ENCODE data around the gene FLT3. TPM values are rescaled to one million over a fixed set of nuclear protein-coding genes. Genes with fewer than 3 reads are reported as not detected.
A peak's percentile ranks its signal among the peaks of the same experiment; 100 is the strongest.

Gene FLT3
- total and polyA plus RNA-seq, 5 donors from 2014 or later, result 0.39 TPM; not detected in 4

GRCh38 chr13:28031896-28032288, 68.5 kb downstream of the FLT3 start:
- Histone ChIP-seq H3K4me1 (ENCODE audit: control insufficient read depth, insufficient read depth, low read length, poor library complexity, severe bottlenecking) (no peaks in the 10 kb centered on the region), H3K4me3 (ENCODE audit: low read depth, low read length) (no peak overlapping the region), H3K36me3 (ENCODE audit: control insufficient read depth, insufficient read depth, low read length) (no peaks in the 10 kb centered on the region), H3K9me3 (ENCODE audit: control insufficient read depth in 2 of 2, low read length in 2 of 2) (no peaks in the 10 kb centered on the region), H3K27ac (ENCODE audit: insufficient read depth, low read length, poor library complexity, severe bottlenecking) (no peak overlapping the region), H3K27me3 (ENCODE audit: control insufficient read depth, insufficient read depth, low read length) (peaks cover 6% of the 10 kb centered on the region)
- peak in 1 of 2 donors; percentile 36 for ATAC-seq (ENCODE audit: low read depth in 2 of 2)
- no peaks in the 10 kb centered on the region for H3K36me3 Mint-ChIP-seq
- no peaks in the 10 kb centered on the region for H3K9me3 Mint-ChIP-seq
- no peak for DNase-seq
- H3K27me3 Mint-ChIP-seq, result peaks cover 23% of the 10 kb centered on the region
- H3K27ac Mint-ChIP-seq, result no peak overlapping the region
- H3K4me1 Mint-ChIP-seq, result peaks cover 0 to 2% (median 0%) of the 10 kb centered on the region in 4 donors
- H3K4me3 Mint-ChIP-seq, result no peak overlapping the region

GRCh38 chr13:28031220-28031895, 69.0 kb downstream of the FLT3 start:
- no peak overlapping the region for H3K27ac Mint-ChIP-seq
- Histone ChIP-seq H3K4me3 (ENCODE audit: low read depth, low read length) (no peak overlapping the region), H3K4me1 (ENCODE audit: control insufficient read depth, insufficient read depth, low read length, poor library complexity, severe bottlenecking) (no peaks in the 10 kb centered on the region), H3K27ac (ENCODE audit: insufficient read depth, low read length, poor library complexity, severe bottlenecking) (no peak overlapping the region), H3K9me3 (ENCODE audit: control insufficient read depth in 2 of 2, low read length in 2 of 2) (no peaks in the 10 kb centered on the region), H3K27me3 (ENCODE audit: control insufficient read depth, insufficient read depth, low read length) (peaks cover 6% of the 10 kb centered on the region), H3K36me3 (ENCODE audit: control insufficient read depth, insufficient read depth, low read length) (no peaks in the 10 kb centered on the region)
- H3K4me3 Mint-ChIP-seq, result no peak overlapping the region
- H3K4me1 Mint-ChIP-seq, result peaks cover 0 to 2% (median 0%) of the 10 kb centered on the region in 4 donors
- DNase-seq (no peak), ATAC-seq (ENCODE audit: low read depth in 2 of 2) (peak in 1 of 2 donors; percentile 39)
- H3K36me3 Mint-ChIP-seq, result no peaks in the 10 kb centered on the region
- H3K27me3 Mint-ChIP-seq, result peaks cover 23% of the 10 kb centered on the region
- no peaks in the 10 kb centered on the region for H3K9me3 Mint-ChIP-seq

GRCh38 chr13:28027607-28028364, 72.6 kb downstream of the FLT3 start:
- no peaks in the 10 kb centered on the region for H3K4me1 ChIP-seq (ENCODE audit: control insufficient read depth, insufficient read depth, low read length, poor library complexity, severe bottlenecking)
- Mint-ChIP-seq H3K27ac (no peak overlapping the region), H3K4me3 (no peak overlapping the region), H3K36me3 (no peaks in the 10 kb centered on the region), H3K27me3 (peaks cover 16% of the 10 kb centered on the region), H3K9me3 (peaks cover 0 to 3% (median 0%) of the 10 kb centered on the region in 7 donors), H3K4me1 (peaks cover 0 to 2% (median 0%) of the 10 kb centered on the region in 4 donors)
- no peak overlapping the region for H3K4me3 ChIP-seq (ENCODE audit: low read depth, low read length)
- DNase-seq, result peak in 1 of 3 donors; percentile 53
- no peak for ATAC-seq (ENCODE audit: low read depth in 2 of 2)
- H3K27me3 ChIP-seq (ENCODE audit: control insufficient read depth, insufficient read depth, low read length), result peaks cover 2% of the 10 kb centered on the region
- H3K36me3 ChIP-seq (ENCODE audit: control insufficient read depth, insufficient read depth, low read length), result no peaks in the 10 kb centered on the region
- H3K9me3 ChIP-seq (ENCODE audit: control insufficient read depth in 2 of 2, low read length in 2 of 2), result no peaks in the 10 kb centered on the region
- no peak overlapping the region for H3K27ac ChIP-seq (ENCODE audit: insufficient read depth, low read length, poor library complexity, severe bottlenecking)

- DNase-seq, result no peak
- H3K9me3 ChIP-seq (ENCODE audit: control insufficient read depth in 2 of 2, low read length in 2 of 2), result no peaks in the 10 kb centered on the region
- no peak overlapping the region for H3K4me3 ChIP-seq (ENCODE audit: low read depth, low read length)
- H3K36me3 ChIP-seq (ENCODE audit: control insufficient read depth, insufficient read depth, low read length), result no peaks in the 10 kb centered on the region
- Mint-ChIP-seq H3K4me1 (peaks cover 0 to 2% (median 0%) of the 10 kb centered on the region in 4 donors), H3K9me3 (peaks cover 0 to 3% (median 0%) of the 10 kb centered on the region in 7 donors), H3K36me3 (no peaks in the 10 kb centered on the region), H3K27ac (no peak overlapping the region), H3K4me3 (no peak overlapping the region), H3K27me3 (peaks cover 16% of the 10 kb centered on the region)
- H3K4me1 ChIP-seq (ENCODE audit: control insufficient read depth, insufficient read depth, low read length, poor library complexity, severe bottlenecking), result no peaks in the 10 kb centered on the region
- H3K27ac ChIP-seq (ENCODE audit: insufficient read depth, low read length, poor library complexity, severe bottlenecking), result no peak overlapping the region
- peaks cover 2% of the 10 kb centered on the region for H3K27me3 ChIP-seq (ENCODE audit: control insufficient read depth, insufficient read depth, low read length)
- ATAC-seq (ENCODE audit: low read depth in 2 of 2), result no peak
These were observed 73.3 kb downstream of the FLT3 start for GRCh38 chr13:28027071-28027470.

DNA sequence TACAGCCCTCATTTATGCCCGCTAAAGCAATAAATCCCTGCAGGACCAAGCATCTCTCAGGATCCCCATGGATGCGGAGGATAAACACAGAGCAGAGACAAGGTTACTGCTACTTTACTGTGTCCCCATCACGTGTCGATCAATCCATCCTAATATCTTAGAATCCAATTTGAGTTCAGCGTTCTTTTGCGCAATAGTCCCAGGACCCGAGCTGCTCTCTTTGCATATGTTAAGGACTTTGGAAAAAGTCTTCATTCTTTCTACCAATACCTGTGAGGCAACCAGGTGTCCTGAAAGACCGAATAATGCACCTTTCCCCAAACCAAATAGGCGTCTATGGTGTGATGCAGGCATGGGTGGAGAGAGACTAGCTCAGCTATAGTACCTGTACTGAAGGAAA, 73.9 kb downstream of the FLT3 start:
- Mint-ChIP-seq H3K36me3 (no peaks in the 10 kb centered on the region), H3K9me3 (peaks cover 0 to 3% (median 0%) of the 10 kb centered on the region in 7 donors), H3K4me1 (no peaks in the 10 kb centered on the region), H3K27me3 (peaks cover 16% of the 10 kb centered on the region), H3K27ac (no peak overlapping the region), H3K4me3 (no peak overlapping the region)
- DNase-seq, result no peak
- no peaks in the 10 kb centered on the region for H3K4me1 ChIP-seq (ENCODE audit: control insufficient read depth, insufficient read depth, low read length, poor library complexity, severe bottlenecking)
- H3K27ac ChIP-seq (ENCODE audit: insufficient read depth, low read length, poor library complexity, severe bottlenecking), result no peak overlapping the region
- no peak for ATAC-seq (ENCODE audit: low read depth in 2 of 2)
- no peaks in the 10 kb centered on the region for H3K36me3 ChIP-seq (ENCODE audit: control insufficient read depth, insufficient read depth, low read length)
- no peaks in the 10 kb centered on the region for H3K9me3 ChIP-seq (ENCODE audit: control insufficient read depth in 2 of 2, low read length in 2 of 2)
- peaks cover 2% of the 10 kb centered on the region for H3K27me3 ChIP-seq (ENCODE audit: control insufficient read depth, insufficient read depth, low read length)
- no peak overlapping the region for H3K4me3 ChIP-seq (ENCODE audit: low read depth, low read length)

DNA sequence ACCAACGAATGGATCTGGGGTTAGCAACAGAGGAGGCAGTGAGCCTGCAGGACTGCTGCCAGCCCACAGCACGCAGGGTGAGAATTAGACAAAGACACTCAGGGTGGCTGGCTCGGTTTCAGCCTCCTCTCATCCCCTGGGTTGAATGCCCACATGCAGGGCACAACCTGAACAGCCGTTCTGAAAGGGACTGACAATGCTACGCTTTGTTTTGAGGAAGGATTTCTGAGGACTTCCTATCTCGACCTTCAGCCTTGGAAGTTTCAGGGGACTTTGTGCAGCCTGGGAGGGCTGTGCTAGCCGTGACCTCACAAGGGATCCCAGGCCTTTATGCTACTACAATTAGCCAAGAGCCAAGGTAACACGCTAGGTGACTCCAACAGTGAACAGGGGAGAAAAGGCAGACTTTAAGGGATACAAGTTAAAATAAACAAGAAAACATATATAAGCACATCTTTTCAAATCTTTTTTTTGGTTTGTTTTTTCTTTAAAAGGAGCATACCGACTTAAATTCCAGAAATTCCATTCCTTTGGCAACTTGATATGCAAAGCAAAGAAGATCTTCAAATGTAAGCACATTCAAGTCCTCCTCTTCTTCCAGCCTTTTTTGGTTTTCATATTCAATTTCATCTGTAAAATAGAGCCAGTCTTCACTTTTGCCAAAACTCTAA, 77.4 kb downstream of the FLT3 start:
- Histone ChIP-seq H3K36me3 (ENCODE audit: control insufficient read depth, insufficient read depth, low read length) (no peaks in the 10 kb centered on the region), H3K9me3 (ENCODE audit: control insufficient read depth in 2 of 2, low read length in 2 of 2) (no peaks in the 10 kb centered on the region), H3K4me1 (ENCODE audit: control insufficient read depth, insufficient read depth, low read length, poor library complexity, severe bottlenecking) (no peaks in the 10 kb centered on the region), H3K27me3 (ENCODE audit: control insufficient read depth, insufficient read depth, low read length) (no peaks in the 10 kb centered on the region), H3K27ac (ENCODE audit: insufficient read depth, low read length, poor library complexity, severe bottlenecking) (no peak overlapping the region), H3K4me3 (ENCODE audit: low read depth, low read length) (no peak overlapping the region)
- H3K9me3 Mint-ChIP-seq, result peaks cover 0 to 3% (median 0%) of the 10 kb centered on the region in 7 donors
- no peak for DNase-seq
- H3K4me1 Mint-ChIP-seq, result no peaks in the 10 kb centered on the region
- H3K36me3 Mint-ChIP-seq, result no peaks in the 10 kb centered on the region
- no peak overlapping the region for H3K4me3 Mint-ChIP-seq
- H3K27me3 Mint-ChIP-seq, result peaks cover 11% of the 10 kb centered on the region
- no peak for ATAC-seq (ENCODE audit: low read depth in 2 of 2)
- no peak overlapping the region for H3K27ac Mint-ChIP-seq

DNA sequence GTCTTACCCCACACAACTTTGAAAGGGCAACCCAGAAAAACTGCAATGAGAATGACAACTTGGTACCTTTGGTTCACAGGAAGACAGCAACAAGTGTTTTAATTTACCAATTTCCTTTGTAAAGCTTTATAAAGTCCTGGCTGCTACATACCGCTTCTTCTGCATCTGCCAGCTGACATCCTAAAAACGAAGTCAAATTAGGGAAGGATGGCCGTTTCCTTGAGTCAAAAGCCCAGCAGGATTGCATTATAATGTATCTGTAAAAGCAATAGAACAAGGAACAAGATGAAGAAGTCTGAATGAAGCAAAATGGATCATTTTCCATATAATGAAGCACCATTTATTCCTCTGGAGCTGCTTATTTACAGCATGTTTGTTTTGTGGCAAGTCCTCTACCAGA, 86.1 kb downstream of the FLT3 start:
- ATAC-seq (ENCODE audit: low read depth in 2 of 2), result no peak
- H3K27ac Mint-ChIP-seq, result no peak overlapping the region

More for the DNA sequence above, 86.1 kb downstream of the FLT3 start:
- H3K9me3 ChIP-seq (ENCODE audit: control insufficient read depth in 2 of 2, low read length in 2 of 2), result no peaks in the 10 kb centered on the region
- no peak overlapping the region for H3K4me3 Mint-ChIP-seq
- H3K27me3 ChIP-seq (ENCODE audit: control insufficient read depth, insufficient read depth, low read length), result no peaks in the 10 kb centered on the region
- no peak for DNase-seq
- H3K36me3 ChIP-seq (ENCODE audit: control insufficient read depth, insufficient read depth, low read length), result no peaks in the 10 kb centered on the region
- peaks cover 0 to 8% (median 3%) of the 10 kb centered on the region in 4 donors for H3K4me1 Mint-ChIP-seq
- no peak overlapping the region for H3K27ac ChIP-seq (ENCODE audit: insufficient read depth, low read length, poor library complexity, severe bottlenecking)
- peaks cover 26% of the 10 kb centered on the region for H3K27me3 Mint-ChIP-seq
- no peaks in the 10 kb centered on the region for H3K9me3 Mint-ChIP-seq
- no peaks in the 10 kb centered on the region for H3K36me3 Mint-ChIP-seq
- H3K4me1 ChIP-seq (ENCODE audit: control insufficient read depth, insufficient read depth, low read length, poor library complexity, severe bottlenecking), result no peaks in the 10 kb centered on the region
- no peak overlapping the region for H3K4me3 ChIP-seq (ENCODE audit: low read depth, low read length)
